GM23248 (cell line): ENCODE measurements around the gene ZNF486.

Experiments used
- EZH2 ChIP-seq: fragments of 200-600 bp; sonication (generic); IDR thresholded peaks from 2 replicates; pipeline ENCODE4 v1.6.1; 2018; ENCODE audit warnings: antibody characterized with exemption, mild to moderate bottlenecking; ENCODE audit not compliant: insufficient read depth, poor library complexity, severe bottlenecking
- EZH2phosphoT487 ChIP-seq: fragments of 200-600 bp; sonication (generic); IDR thresholded peaks from 2 replicates; pipeline ENCODE4 v1.6.1; 2018; ENCODE audit warnings: antibody characterized with exemption, moderate library complexity, mild to moderate bottlenecking, low read depth; ENCODE audit not compliant: insufficient read depth

DNA sequence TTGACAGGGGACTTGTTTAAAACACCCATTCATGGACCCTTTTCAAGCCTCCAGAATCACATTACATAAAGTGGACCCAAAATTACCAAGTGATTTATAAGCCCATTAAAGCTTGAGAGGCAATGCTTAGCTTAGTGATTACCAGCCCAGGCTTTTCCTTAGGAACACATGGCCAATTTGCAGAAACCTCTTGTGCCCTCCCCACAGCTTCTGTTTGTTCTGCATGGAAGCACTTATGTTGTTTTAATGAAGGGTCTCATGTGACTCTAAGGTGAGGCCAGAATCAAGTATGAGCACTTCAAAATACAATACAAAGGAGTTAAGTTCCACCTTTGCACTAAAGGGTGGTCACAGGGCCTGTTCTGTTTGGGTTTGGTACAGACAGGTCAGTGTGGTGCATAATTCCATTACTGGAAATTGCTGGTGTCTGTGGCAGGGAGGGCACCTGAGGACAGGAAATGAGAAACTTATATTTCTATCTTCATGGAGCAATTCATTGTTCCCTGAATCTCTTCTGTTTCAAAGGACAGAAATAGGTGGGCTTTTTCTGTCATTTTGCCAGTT lies 15.3 kb downstream of the ZNF486 start:
- no peak for TF ChIP-seq EZH2
- no peak for TF ChIP-seq EZH2phosphoT487
